KMS-11 (cell line): ENCODE results near the gene CHMP6.
A peak's percentile ranks its signal among the peaks of the same experiment; 100 is the strongest.

ENCODE experiments used
- H2AFZ ChIP-seq: fragments of 200-600 bp; sonication (generic); 2 replicates; pipeline ENCODE4 v1.6.1; 2016; ENCODE audit warnings: antibody characterized with exemption, mixed run types, low read depth
- H3K27ac ChIP-seq: fragments of 200-600 bp; sonication (generic); 2 replicates; pipeline ENCODE4 v1.6.1; 2016; ENCODE audit warnings: mild to moderate bottlenecking, mixed run types
- H3K27me3 ChIP-seq: fragments of 200-600 bp; sonication (generic); 2 replicates; pipeline ENCODE4 v1.6.1; 2017; ENCODE audit warnings: mild to moderate bottlenecking, low read depth, mixed run types, moderate library complexity; ENCODE audit not compliant: insufficient read depth
- H3K36me3 ChIP-seq: fragments of 200-600 bp; sonication (generic); 2 replicates; pipeline ENCODE4 v1.6.1; 2017; ENCODE audit warnings: mild to moderate bottlenecking, mixed run types; ENCODE audit not compliant: insufficient read depth
- H3K4me1 ChIP-seq: fragments of 200-600 bp; sonication (generic); 2 replicates; pipeline ENCODE4 v1.6.1; 2016; ENCODE audit warnings: mild to moderate bottlenecking, low read depth, mixed run types; ENCODE audit not compliant: poor library complexity, severe bottlenecking
- H3K4me2 ChIP-seq: fragments of 200-600 bp; sonication (generic); 2 replicates; pipeline ENCODE4 v1.7.0; 2016; ENCODE audit warnings: mild to moderate bottlenecking, mixed run types
- H3K4me3 ChIP-seq: fragments of 200-600 bp; sonication (generic); IDR thresholded peaks from 2 replicates; pipeline ENCODE4 v1.6.1; 2017; ENCODE audit warnings: low read depth, low read length, mixed read lengths; ENCODE audit not compliant: insufficient read depth
- H3K79me2 ChIP-seq: fragments of 200-600 bp; sonication (generic); 2 replicates; pipeline ENCODE4 v1.6.1; 2016; ENCODE audit warnings: low read depth, mixed run types; ENCODE audit not compliant: insufficient read depth
- H3K9ac ChIP-seq: fragments of 200-600 bp; sonication (generic); 2 replicates; pipeline ENCODE4 v1.6.1; 2016; ENCODE audit warnings: mild to moderate bottlenecking, mixed run types
- H4K20me1 ChIP-seq: fragments of 200-600 bp; sonication (generic); 2 replicates; pipeline ENCODE4 v1.6.1; 2016; ENCODE audit warnings: mild to moderate bottlenecking, mixed run types; ENCODE audit not compliant: insufficient read depth
- CTCF ChIP-seq: fragments of 200-600 bp; sonication (generic); conservative IDR thresholded peaks from 2 replicates; pipeline ENCODE4 v1.6.1; 2017; ENCODE audit warnings: low read depth, mild to moderate bottlenecking, antibody characterized with exemption, low read length, moderate library complexity, mixed read lengths

CHMP6 gene

GRCh38 chr17:80968602-80969029 is 23.0 kb upstream of the CHMP6 start:
- TF ChIP-seq CTCF, result no peak
- Histone ChIP-seq H3K27me3 (no peaks in the 10 kb centered on the region), H2AFZ (no peak overlapping the region), H3K36me3 (no peaks in the 10 kb centered on the region), H4K20me1 (no peaks in the 10 kb centered on the region), H3K4me2 (no peak overlapping the region), H3K4me3 (no peak overlapping the region), H3K27ac (no peak overlapping the region), H3K9ac (no peak overlapping the region), H3K4me1 (peaks cover 11% of the 10 kb centered on the region), H3K79me2 (no peaks in the 10 kb centered on the region)

DNA sequence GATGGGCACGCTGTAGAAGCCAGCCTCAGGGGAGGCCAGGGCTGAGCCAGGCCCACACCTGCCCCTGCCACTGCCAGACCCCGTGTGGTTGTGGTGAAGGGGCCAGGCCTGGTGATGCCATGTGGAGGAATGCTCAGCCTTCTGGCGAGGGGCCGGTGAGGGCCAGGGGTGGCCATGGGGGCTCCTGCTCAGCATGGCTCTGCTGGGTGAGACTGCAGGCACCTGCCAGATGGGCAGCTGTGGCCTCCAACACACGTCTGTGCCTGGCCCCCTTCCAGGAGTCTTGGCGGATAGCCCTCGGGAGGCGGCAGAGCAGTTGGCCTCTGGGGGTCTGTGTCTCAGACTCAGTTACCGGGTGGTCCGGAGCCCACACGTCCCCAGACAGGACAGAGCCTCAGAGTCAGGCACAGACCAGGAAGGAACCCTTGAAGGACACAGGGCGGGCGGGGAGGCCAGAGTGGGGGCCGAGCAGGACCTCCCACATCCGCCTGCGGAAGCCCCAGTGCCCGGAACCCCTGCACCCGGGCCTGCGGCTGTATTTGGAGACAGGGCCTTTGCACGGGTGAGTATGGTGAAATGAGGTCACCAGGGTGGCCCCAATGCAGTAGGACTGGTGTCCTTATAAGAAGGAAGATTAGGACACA is 22.5 kb upstream of the CHMP6 start:
- H3K4me2 ChIP-seq, result no peak overlapping the region

GRCh38 chr17:80969674-80970043 is 22.0 kb upstream of the CHMP6 start:
- no peaks in the 10 kb centered on the region for H3K79me2 ChIP-seq
- no peak overlapping the region for H3K4me3 ChIP-seq
- TF ChIP-seq CTCF, result no peak
- H3K4me2 ChIP-seq, result no peak overlapping the region
- H3K27me3 ChIP-seq, result no peaks in the 10 kb centered on the region
- H3K36me3 ChIP-seq, result no peaks in the 10 kb centered on the region
- H3K27ac ChIP-seq, result no peak overlapping the region
- no peaks in the 10 kb centered on the region for H4K20me1 ChIP-seq
- no peak overlapping the region for H3K9ac ChIP-seq
- H3K4me1 ChIP-seq, result peaks cover 11% of the 10 kb centered on the region
- no peak overlapping the region for H2AFZ ChIP-seq

More for the DNA sequence above, 22.5 kb upstream of the CHMP6 start:
- H3K4me3 ChIP-seq, result no peak overlapping the region
- TF ChIP-seq CTCF, result no peak
- no peak overlapping the region for H3K27ac ChIP-seq
- no peak overlapping the region for H2AFZ ChIP-seq
- H4K20me1 ChIP-seq, result no peaks in the 10 kb centered on the region
- H3K27me3 ChIP-seq, result no peaks in the 10 kb centered on the region
- H3K9ac ChIP-seq, result no peak overlapping the region
- peaks cover 11% of the 10 kb centered on the region for H3K4me1 ChIP-seq
- H3K79me2 ChIP-seq, result no peaks in the 10 kb centered on the region
- no peaks in the 10 kb centered on the region for H3K36me3 ChIP-seq

GRCh38 chr17:80970044-80970761 is 21.4 kb upstream of the CHMP6 start:
- Histone ChIP-seq H3K27me3 (no peaks in the 10 kb centered on the region), H2AFZ (no peak overlapping the region), H3K79me2 (no peaks in the 10 kb centered on the region), H3K4me1 (peaks cover 11% of the 10 kb centered on the region), H3K36me3 (no peaks in the 10 kb centered on the region), H3K4me3 (no peak overlapping the region), H3K4me2 (no peak overlapping the region), H3K27ac (no peak overlapping the region), H4K20me1 (no peaks in the 10 kb centered on the region), H3K9ac (no peak overlapping the region)
- peak; percentile 80 for TF ChIP-seq CTCF
